GM12872 (cell line): ENCODE data around the gene OLFM1.

Experiments
- CTCF ChIP-seq: IDR thresholded peaks from 3 replicates; pipeline ENCODE4 v1.5.1; 2011; ENCODE audit warnings: low read depth, mild to moderate bottlenecking, low read length, moderate library complexity; ENCODE audit not compliant: insufficient read depth

OLFM1 gene

GRCh38 chr9:135049460-135049859 lies 38.0 kb upstream of the OLFM1 start:
- no peak for TF ChIP-seq CTCF

GRCh38 chr9:135050072-135050990 lies 37.1 kb upstream of the OLFM1 start:
- TF ChIP-seq CTCF, result no peak

GRCh38 chr9:135051316-135052038 lies 36.0 kb upstream of the OLFM1 start:
- no peak for TF ChIP-seq CTCF

GRCh38 chr9:135053133-135053532 lies 34.3 kb upstream of the OLFM1 start:
- TF ChIP-seq CTCF, result no peak

- TF ChIP-seq CTCF, result no peak
Measured at GRCh38 chr9:135055181-135055580, 32.3 kb upstream of the OLFM1 start.

GRCh38 chr9:135056541-135056940 lies 30.9 kb upstream of the OLFM1 start:
- no peak for TF ChIP-seq CTCF

- TF ChIP-seq CTCF, result no peak
Measured at GRCh38 chr9:135060461-135061116, 26.9 kb upstream of the OLFM1 start.
